GM19238 (cell line): Measurements from ENCODE around the gene FAM107B.

ENCODE experiments used
- DNase-seq: peaks from one replicate; pipeline ENCODE4 v3.0.0; 2011; ENCODE audit warnings: low spot score; ENCODE audit not compliant: insufficient read length

The FAM107B gene

DNA sequence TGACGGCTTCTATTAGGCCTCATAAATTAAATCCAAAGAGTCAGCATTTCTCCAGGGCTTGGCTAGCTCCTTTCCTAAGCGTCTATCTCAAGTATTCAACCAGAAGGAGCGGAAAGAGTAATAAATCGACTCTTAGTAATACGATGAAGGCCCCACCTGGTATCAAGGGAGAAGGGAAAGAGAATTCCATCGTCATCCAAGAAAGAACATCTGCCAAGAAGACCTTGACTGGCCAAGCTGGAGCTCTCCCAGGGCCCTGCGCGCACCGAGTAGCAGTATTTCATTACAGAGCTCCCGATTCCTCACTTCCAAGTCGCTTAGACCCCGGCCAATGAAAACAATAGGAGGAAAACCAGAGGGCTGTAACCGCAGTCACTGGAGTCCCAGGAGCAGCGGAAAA, 266.0 kb downstream of the FAM107B start:
- no peak for DNase-seq

DNA sequence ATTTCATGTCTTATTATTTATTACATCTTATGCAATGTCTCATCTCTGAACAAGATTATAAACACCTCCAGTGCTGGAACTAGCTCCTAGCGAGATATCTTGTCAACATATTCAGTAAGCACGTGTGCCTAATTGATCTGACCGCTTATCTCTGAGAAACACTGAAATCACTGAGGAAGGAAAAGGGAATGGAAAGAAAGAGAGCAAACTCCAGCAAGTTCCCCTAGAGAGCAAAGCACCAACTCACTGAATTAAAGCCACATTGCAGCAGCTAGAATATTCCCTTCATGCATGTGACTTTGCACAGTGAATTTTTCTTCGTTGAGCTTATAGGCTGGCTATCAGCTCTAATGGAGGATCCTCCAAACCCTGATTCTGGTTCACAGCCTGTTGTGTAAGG, 266.9 kb downstream of the FAM107B start:
- no peak for DNase-seq

DNA sequence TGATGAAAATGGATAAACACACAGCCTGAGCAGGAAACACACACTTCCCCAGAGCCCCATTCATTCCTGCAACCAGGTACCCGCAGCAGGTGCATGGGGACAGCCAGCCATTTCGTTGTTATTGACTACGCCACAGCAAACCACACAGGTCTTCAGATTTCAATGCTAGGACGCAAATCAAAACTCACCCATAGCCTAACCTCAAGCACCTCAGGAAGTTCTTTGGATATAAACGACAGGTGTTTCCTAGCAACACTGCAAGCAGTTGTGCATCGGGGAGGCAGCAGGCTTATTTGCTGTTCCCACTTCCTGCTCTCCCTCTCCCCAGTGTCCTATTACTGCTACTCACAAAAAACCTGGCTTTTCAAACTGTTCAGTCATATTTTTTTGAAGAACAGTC, 267.5 kb downstream of the FAM107B start:
- no peak for DNase-seq

DNA sequence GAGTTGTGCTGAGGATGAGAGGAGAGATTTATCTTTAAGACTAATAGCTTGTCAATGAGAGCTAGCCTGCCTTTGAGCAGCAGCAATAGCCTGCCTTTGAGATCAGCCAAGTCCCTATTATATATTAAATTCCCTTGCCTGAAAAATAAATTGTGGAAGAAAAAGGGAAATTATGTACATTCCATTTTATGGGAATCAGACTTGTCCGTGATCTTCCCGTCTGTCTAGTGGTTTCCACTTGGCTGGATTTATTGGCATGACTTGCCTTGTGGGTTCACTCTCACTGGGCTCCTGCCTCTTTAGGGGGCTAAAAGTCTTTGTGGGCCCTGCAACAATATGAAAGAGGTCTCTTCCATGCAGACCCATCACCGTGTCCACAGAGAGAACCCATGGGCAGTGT, 272.3 kb downstream of the FAM107B start:
- DNase-seq: no peak

DNA sequence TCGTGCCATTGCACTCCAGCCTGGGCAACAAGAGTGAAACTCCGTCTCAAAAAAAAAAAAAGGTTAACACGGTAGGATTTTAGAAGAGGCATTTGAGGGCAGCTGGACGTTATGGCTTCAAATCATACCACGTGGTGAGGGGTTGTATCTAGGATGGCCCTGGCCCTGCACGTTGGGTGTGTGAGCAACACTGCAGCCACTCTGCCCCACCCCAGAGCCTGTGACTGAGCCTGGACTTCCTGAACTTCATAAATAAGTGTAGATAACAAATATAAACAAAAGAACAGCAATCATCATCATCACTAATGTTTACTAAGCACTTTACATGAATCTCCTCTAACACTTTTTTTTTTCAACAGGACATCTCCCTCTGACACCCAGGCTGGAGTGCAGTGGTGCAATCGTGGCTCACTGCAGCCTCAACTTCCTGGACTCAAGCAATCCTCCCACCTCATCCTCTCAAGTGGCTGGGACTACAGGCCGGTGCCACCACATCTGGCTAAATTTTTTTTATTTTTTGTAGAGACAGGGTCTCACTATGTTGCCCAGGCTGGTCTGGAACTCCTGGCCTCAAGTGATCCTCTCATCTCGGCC, 274.4 kb downstream of the FAM107B start:
- DNase-seq: no peak

DNA sequence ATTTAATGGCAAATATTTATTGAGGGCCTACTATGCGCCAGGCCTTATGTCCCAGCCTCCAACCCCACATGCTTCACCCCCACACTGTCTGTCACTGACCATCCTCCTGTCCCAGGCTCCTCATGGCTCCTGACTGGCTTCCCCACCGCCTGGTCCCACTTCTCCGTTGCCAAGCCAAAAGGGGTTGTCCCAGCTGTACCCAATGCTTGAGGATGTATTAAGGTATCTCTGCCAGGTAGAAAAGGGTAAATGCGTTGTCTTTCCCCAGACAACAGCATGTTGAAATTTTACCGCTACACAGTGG, 275.1 kb downstream of the FAM107B start:
- no peak for DNase-seq

DNA sequence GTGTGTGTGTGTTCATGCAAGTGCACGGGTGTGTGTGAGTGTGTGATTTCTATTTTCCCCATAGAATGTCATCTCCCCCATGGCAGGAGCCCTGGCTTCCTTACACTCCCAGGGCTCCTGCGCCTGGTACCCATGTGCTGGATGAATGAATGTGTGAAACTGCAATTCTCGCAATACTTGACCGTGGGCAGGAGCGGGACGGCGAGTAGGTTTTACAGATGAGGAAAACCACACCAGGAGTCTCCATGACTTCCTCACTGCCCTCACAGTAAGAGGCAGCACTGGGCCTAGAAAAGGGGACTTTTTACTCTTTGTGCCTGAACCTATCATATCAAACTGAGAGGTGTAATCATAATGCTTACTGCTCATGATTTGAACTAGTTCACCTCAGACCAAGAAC, 276.4 kb downstream of the FAM107B start:
- no peak for DNase-seq

DNA sequence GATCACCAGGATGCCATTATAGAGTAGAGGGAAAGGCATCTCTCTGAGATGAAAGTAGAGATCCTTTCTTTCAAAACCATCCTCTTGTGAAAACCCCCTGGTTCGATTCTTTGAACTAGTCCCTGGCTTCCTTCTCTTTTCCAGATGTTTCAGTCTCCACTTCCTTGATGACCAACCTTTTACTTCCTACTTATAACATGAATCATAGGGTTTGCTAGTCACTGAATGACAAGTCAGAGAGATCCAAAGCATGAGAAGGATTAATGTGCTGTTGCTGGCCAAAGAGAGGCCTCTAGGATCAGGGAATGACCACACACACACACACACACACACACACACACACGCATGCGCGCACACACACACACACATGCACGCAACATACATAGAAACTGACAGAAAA, 282.9 kb downstream of the FAM107B start:
- DNase-seq: no peak

DNA sequence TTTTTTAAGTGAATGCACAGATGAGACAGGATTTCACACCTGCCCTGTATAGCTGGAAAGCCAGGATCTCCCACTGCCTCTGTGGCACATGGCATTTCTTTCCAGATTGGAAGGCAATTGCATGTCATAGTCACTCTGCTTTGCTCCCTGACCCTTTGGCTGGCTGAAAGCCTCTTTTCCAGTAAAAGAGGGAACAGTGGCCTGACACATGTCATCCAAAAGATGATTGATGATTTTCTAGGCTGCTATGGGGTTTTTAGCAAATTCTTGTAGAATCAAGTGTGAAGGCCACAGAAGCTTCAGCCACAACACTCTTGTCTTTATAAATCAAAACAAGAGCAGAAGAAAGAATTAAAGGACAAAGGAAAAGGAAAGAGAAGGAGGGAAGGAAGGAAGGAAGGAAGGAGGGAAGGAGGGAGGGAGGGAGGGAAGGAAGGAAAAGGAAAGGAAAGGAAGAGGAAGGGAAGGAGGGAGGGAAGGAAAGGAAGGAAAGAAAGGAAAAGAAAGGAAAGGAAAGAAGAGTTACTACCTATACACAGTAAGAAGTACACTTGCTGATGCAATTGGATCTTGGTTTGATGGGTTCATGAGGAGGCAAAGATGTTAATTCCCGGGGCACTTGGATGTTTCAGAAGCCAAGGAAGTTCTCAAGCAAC, 285.0 kb downstream of the FAM107B start:
- no peak for DNase-seq

DNA sequence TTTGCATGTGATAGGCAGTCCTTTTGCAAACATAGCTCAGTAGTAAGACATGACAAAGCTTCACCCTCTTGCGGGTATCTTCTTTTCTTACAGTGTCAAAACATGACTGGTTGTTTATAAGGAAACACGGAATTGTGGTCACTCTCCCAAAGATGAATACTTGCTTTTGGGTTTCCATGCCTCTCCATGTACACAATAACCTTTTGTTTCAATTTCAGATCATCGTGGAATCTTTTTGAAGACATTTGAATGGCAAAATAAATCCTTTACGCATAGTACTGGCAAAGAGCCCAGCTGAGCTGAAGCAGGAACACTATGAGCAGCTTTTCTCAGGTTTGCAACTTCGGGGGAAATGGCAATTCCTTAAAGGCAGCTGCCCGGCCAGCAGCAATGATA, 287.2 kb downstream of the FAM107B start:
- no peak for DNase-seq

DNA sequence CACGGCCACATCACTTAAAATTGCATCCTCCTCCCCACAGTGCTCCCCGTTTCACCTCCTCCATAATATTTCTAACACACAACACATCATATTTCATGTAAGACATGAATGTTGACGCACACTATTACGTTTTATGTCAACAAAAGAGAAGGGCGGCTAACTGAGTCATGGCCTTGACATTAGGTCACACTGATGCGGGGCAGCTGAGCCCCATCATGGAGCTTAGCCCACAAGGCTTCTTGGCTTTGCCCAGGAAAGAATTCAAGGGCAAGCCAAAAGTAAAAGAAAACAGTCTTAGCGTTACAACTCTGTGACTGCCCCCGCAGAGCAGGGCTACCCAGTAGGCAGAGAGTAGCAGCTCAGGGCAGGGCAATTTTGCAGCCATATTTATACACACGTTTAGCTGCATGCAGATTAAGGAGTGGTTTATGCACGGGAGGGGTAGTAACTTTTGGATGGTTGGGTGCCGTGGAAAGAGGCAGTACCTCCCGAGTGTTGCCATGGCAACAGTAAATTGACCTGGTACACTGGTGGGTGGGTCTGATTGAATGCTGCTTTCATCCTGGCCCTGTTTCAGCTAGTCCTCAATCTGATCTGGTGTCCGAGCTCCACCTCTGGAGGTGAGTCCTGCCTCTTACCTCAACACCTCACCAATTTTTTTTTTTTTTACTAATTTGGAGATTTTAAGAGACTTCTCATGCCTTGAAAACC, 287.8 kb downstream of the FAM107B start:
- no peak for DNase-seq

DNA sequence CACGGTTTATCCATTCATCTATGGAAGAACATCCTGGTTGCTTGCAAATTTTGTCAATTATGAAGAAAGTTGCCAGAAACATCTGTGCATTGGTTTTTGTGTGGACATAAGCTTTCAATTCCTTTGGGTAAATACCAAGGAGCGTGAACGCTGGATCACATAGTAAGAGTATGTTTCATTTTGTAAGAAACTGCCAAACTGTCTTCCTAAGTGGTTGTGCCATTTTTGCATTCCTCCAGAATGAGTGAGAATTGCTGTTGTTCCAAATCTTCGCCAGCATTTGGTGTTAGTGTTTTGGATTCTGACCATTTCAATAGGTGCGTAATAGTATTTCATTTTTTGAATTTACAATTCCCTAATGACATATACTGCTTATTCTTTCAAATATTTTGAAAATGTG, 288.7 kb downstream of the FAM107B start:
- no peak for DNase-seq

DNA sequence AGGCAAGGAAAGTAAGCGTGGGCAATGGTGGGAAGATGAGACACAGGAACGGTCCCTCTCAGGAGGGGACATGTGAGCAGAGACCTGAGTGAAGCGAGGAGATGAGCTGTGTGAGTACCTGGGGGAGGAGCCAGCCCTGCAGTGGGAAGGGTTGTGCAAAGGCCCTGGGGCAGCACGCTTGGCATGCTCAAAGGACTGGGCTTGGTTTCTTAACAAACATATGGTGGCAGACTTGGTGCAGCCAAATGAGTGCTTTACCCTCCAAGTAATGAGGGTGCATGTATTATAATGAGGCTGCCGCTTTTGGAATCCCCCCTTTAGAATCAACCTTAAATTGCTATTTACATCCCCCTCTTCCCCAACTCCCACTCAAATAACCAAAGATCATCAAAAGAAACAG, 291.3 kb downstream of the FAM107B start:
- no peak for DNase-seq

DNA sequence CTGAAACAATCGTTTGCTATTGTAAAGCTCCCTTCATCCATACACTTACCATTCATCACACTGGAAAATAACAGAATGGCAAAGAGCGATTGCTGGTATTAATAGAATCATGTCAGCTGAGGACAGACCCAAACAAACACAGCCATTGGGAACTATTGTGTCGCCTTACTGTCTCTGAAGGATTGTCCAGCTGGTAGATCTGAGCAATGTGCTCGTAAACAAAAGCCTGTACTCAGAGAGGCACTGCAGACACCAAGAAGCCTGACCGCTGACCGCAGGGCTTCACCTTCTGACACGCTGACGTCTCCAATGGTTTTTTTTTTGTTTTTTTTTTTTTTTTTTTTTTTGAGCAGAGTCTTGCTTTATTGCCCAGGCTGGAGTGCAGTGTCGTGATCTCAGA, 292.9 kb downstream of the FAM107B start:
- no peak for DNase-seq

DNA sequence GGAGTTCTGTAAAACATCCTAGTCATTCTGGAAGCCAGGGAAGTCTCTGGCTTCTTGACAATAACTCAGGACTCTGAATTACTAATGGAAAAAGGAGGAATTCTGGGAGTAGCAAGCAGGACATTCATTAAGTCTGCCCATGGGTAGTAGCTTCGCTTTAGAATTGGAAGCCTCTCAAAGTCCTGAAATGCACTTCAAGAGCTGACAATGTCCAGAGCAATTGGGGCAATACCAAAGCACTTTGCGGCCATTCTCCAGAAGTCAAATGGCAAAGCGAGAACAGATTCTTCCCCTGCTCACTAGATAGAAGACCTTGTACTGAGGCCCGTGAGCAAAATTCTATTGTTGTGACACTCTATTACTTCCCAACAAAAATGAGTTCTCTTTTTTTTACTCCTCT, 293.7 kb downstream of the FAM107B start:
- no peak for DNase-seq

DNA sequence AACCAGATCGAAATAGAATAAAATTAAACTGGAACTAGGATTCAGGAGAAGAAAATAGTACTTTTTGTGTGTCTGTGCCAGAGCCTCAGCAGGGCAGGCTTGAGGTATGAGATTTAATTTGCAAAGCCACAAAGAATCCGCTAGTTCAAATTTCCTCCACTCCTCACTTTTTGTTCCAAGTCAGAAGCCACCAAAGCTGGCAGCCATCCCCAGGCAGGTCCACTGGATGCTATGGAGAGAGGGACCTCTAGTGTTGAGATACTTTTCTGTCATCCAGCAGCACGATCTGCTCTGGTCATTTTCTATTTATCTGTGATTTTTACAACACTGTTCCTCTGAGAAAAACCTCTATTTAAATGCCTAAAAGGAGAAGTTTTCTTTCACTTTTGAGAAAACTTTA, 296.1 kb downstream of the FAM107B start:
- DNase-seq: peak; percentile 7

DNA sequence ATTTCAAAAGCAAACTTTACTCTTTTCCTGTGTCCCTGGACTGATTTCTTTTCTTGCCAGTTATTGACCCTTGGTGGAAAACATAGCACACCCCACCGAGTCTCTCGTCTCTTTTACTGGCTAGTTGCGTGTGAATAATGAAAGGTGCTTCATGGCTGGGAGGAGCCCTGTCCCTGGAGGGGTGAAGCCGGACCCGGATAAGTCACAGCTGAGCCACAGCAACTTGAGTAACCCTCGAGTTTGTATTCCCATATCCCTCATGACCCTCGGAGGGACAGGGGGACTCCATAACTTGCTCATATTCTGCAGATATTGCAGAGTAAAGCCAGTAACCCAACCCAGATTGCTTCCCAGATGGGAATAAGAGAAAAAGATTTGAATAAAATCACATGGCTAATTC, 296.5 kb downstream of the FAM107B start:
- no peak for DNase-seq

DNA sequence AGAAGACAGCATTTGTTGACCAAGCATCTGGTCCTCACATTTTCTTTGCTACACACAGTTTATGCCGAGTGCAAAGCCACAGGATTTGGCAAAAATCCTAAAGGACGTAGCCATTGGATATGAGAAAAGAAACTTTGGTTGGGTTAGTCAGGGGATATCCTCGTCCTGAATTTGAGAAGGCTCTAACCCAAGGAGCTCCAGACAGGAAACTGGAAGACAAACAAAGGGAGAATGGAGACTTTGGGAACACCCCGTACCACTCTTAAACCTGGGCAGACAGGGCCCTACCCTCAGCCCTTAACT, 297.3 kb downstream of the FAM107B start:
- no peak for DNase-seq

DNA sequence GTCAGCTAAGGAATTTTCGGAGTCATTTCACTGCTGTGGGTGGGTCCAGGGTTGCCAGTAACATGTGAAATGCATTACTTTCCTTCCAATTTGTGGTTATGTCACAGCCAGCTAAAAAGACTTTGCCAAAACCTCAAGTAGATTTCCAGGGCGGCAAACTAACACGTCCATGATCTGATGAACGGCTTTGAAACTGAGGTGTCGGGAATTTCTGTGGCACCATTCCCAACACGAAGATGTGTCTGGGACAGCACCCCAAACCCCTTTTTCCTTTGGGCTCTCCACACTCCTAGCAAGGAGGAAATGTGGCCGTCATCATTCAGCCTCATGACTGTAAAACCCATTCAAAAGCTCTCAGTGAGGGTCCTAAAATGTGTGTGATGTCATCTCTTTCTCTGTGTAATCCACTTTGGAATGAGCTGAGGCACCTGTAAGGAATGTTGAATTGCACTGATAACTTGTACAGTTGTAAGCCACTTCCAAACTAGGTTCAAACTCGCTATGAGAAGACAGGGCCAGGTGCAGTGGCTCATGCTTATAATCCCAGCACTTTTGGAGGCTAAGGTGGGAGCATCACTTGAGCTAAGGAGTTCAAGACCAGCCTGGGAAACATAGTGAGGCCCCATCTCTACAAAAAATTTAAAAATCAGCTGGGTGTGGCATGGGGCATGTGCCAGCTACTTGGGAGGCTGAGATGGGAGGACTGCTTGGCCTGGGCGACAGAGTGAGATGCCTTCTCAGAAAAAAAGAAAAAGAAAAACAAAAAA, 297.9 kb downstream of the FAM107B start:
- DNase-seq: no peak

DNA sequence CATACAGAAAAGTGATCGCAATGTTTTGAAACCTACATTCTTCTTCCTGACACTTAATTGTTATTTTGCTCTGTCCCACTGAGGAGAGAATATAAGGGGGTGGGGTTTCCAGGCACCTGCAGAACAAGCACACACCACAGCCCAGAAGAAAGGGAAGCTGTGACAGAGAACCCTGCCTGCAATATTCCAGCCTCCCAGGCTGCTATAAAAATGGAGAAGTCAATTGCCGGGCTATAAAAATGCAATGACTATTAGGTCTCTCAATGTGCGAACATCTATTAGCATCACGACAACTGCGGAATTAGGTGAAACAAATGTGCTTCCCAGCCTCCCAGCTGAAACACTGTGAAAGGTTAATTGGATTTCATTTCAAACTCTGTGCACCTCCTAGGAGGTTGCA, 298.7 kb downstream of the FAM107B start:
- DNase-seq: no peak

DNA sequence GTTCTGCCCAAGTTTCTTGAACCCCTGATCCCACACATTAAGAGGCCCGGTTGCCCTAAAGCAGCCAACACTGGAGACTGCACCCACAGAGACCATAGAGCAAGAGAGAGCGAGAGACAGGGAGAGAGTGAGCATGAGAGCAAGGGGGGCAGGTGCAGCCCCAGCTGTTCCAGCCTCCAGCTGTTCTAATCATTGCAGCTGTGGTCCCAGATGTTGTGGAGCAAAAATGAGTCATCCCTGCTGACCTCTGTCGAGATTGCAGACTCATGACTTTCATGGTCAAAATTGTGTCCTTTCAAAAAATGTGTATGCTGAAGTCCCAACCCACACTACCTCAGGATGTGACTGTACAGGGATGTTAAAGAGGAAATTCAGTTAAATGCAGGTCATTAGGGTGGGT, 300.0 kb downstream of the FAM107B start:
- no peak for DNase-seq

DNA sequence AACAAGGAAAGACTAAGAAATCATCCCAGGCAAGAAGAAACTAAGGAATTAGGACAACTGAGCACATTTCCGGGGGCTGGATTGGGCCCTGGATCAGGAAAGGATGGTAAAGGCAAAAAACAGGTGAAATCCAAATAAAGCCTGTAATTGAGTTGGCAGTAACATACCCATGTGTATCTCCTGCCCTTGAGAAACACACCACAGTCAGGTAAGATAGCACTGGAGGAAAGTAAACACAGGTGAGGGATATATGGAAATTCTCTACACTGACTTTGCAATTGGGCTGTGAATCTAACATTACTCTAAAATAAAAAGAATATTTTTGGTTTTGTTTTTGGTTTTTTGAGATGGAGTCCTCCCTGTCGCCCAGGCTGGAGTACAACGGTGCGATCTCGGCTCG, 303.8 kb downstream of the FAM107B start:
- DNase-seq: no peak

DNA sequence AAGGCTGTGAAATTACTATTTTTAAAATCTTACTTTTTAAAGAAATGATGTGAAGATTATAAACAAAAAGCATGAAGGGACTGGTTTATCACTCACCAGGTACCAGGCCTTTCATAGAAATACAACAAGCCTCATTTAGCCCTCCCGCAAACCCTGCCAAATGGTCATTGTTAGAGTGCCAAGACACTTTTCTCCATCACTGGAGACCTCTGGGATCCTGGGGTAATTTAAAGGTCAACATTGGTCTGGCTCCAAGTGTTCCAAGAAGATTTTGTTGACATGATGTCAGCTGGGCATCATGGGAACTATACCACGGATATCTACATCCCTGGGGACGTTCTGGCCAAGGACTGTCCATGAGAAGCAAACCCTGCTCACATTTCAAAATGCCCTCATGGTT, 306.0 kb downstream of the FAM107B start:
- DNase-seq: no peak
